GM19397 (cell line): Measurements from ENCODE around the gene TEAD1.

Experiments
- ATAC-seq: cut with Tn5 transposase; IDR thresholded peaks from one replicate; pipeline ENCODE4 v1.9.1; 2021; ENCODE audit warnings: mild to moderate bottlenecking, moderate library complexity; ENCODE audit not compliant: unreplicated experiment

Gene TEAD1

GRCh38 chr11:12706545-12707499, 32.6 kb downstream of the TEAD1 start:
- ATAC-seq: no peak

- ATAC-seq: no peak
These were observed 33.3 kb downstream of the TEAD1 start for GRCh38 chr11:12707500-12707880.

- ATAC-seq: no peak
These were observed 37.3 kb downstream of the TEAD1 start for GRCh38 chr11:12711496-12711895.

- ATAC-seq: no peak
These were observed 37.9 kb downstream of the TEAD1 start for GRCh38 chr11:12712132-12712531.

- ATAC-seq: no peak
These were observed 40.9 kb downstream of the TEAD1 start for GRCh38 chr11:12715131-12715530.

- no peak for ATAC-seq
These were observed 41.7 kb downstream of the TEAD1 start for GRCh38 chr11:12715941-12716340.

- no peak for ATAC-seq
These were observed 42.6 kb downstream of the TEAD1 start for GRCh38 chr11:12716816-12717215.

GRCh38 chr11:12717851-12718291, 43.6 kb downstream of the TEAD1 start:
- peak; percentile 56 for ATAC-seq

- no peak for ATAC-seq
These were observed 45.0 kb downstream of the TEAD1 start for GRCh38 chr11:12719221-12719620.

- ATAC-seq: no peak
These were observed 47.8 kb downstream of the TEAD1 start for GRCh38 chr11:12721816-12722604.

- ATAC-seq: no peak
These were observed 49.4 kb downstream of the TEAD1 start for GRCh38 chr11:12723421-12724300.

GRCh38 chr11:12724301-12725054, 50.3 kb downstream of the TEAD1 start:
- ATAC-seq: no peak

- no peak for ATAC-seq
These were observed 51.0 kb downstream of the TEAD1 start for GRCh38 chr11:12725055-12725862.

GRCh38 chr11:12725863-12726682, 51.9 kb downstream of the TEAD1 start:
- no peak for ATAC-seq

- ATAC-seq: no peak
These were observed 53.5 kb downstream of the TEAD1 start for GRCh38 chr11:12727563-12728211.

GRCh38 chr11:12728417-12728816, 54.2 kb downstream of the TEAD1 start:
- ATAC-seq: no peak

GRCh38 chr11:12729941-12730340, 55.7 kb downstream of the TEAD1 start:
- no peak for ATAC-seq

- ATAC-seq: no peak
These were observed 57.7 kb downstream of the TEAD1 start for GRCh38 chr11:12731841-12732336.
